Measurements from ENCODE around the gene SHKBP1. TPM values are rescaled to one million over a fixed set of nuclear protein-coding genes. Genes with fewer than 3 reads are reported as not detected.
"Not testable (repeated sequence)": the region's sequence is repeated elsewhere in the genome, so short reads cannot be mapped to it uniquely, and the experiment has no call there.

The SHKBP1 gene
- total RNA-seq, 1 donor: 16.3 TPM

DNA sequence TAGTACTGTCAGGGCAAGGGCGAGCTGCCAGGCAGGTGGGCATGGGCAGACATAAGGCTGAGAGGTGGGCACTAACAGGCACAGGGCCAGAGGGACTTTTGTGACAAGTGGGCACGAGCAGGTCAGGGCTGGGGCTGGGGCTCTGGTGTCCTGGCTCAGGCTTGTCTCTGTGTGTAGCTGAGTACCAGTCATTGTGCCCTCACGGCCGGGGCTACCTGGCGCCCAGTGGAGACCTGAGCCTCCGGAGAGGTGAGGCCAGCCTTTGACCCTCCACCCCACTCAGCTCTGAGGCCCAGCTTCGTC, 46.1 kb downstream of the SHKBP1 start:
- Histone ChIP-seq H3K27ac (ENCODE audit: low read depth, low read length) (no peak overlapping the region), H3K9me3 (ENCODE audit: low read depth, low read length) (no peaks in the 10 kb centered on the region), H4K20me1 (ENCODE audit: insufficient read depth, low read length) (peaks cover 2% of the 10 kb centered on the region), H2AFZ (ENCODE audit: low read length) (no peak overlapping the region), H3K36me3 (ENCODE audit: insufficient read depth, low read length) (peaks cover 41% of the 10 kb centered on the region), H3K4me1 (ENCODE audit: insufficient read depth, low read length) (no peaks in the 10 kb centered on the region), H3K79me2 (ENCODE audit: insufficient read depth, low read length) (no peaks in the 10 kb centered on the region), H3K27me3 (ENCODE audit: insufficient read depth, low read length) (no peaks in the 10 kb centered on the region), H3K4me3 (ENCODE audit: insufficient read depth, low read length) (no peak overlapping the region), H3K4me2 (ENCODE audit: insufficient read depth, low read length) (no peak overlapping the region)
- TF ChIP-seq, protein P1, sequence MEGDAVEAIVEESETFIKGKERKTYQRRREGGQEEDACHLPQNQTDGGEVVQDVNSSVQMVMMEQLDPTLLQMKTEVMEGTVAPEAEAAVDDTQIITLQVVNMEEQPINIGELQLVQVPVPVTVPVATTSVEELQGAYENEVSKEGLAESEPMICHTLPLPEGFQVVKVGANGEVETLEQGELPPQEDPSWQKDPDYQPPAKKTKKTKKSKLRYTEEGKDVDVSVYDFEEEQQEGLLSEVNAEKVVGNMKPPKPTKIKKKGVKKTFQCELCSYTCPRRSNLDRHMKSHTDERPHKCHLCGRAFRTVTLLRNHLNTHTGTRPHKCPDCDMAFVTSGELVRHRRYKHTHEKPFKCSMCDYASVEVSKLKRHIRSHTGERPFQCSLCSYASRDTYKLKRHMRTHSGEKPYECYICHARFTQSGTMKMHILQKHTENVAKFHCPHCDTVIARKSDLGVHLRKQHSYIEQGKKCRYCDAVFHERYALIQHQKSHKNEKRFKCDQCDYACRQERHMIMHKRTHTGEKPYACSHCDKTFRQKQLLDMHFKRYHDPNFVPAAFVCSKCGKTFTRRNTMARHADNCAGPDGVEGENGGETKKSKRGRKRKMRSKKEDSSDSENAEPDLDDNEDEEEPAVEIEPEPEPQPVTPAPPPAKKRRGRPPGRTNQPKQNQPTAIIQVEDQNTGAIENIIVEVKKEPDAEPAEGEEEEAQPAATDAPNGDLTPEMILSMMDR (IDR thresholded peaks at IDR 0.05; ENCODE audit: extremely low read depth, low read depth, low read length): no peak
- peak; percentile 72 for DNase-seq (ENCODE audit: insufficient read length, low spot score, missing footprints)

DNA sequence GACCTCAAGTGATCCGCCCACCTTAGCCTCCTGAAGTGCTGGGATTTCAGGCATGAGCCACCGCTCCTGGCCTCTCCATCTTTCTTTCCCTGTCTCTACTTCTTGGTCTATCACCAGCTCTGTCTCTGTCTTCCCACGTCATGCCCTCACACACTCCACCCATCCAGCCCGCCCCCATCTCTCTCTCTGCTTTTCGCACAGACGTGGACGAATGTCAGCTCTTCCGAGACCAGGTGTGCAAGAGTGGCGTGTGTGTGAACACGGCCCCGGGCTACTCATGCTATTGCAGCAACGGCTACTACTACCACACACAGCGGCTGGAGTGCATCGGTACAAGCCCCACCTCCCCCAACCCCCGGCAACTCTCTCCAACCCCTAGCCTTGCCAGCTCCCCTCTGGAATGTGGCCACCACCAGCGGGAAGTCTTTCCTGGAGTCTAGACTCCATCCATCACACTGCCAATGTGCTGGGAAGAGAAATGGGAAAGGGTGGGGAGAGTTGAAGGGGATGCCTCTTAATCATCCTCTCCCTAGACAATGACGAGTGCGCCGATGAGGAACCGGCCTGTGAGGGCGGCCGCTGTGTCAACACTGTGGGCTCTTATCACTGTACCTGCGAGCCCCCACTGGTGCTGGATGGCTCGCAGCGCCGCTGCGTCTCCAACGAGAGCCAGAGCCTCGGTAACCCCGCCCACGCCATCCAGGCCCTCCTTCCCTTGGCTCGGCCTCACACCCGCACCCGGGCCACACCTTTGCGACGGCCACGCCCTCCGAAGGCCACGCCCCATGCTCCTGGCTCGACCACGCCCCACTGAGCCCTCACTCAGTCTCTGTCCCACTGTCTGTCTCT, 47.0 kb downstream of the SHKBP1 start:
- Histone ChIP-seq H2AFZ (ENCODE audit: low read length) (no peak overlapping the region), H4K20me1 (ENCODE audit: insufficient read depth, low read length) (peaks cover 2% of the 10 kb centered on the region), H3K79me2 (ENCODE audit: insufficient read depth, low read length) (no peaks in the 10 kb centered on the region), H3K4me2 (ENCODE audit: insufficient read depth, low read length) (no peak overlapping the region), H3K27me3 (ENCODE audit: insufficient read depth, low read length) (no peaks in the 10 kb centered on the region), H3K27ac (ENCODE audit: low read depth, low read length) (no peak overlapping the region), H3K4me1 (ENCODE audit: insufficient read depth, low read length) (no peaks in the 10 kb centered on the region), H3K36me3 (ENCODE audit: insufficient read depth, low read length) (peaks cover 40% of the 10 kb centered on the region), H3K4me3 (ENCODE audit: insufficient read depth, low read length) (no peak overlapping the region), H3K9me3 (ENCODE audit: low read depth, low read length) (no peaks in the 10 kb centered on the region)
- DNase-seq (ENCODE audit: insufficient read length, low spot score, missing footprints): peak; percentile 81
- TF ChIP-seq, protein P1 (IDR thresholded peaks at IDR 0.05; ENCODE audit: extremely low read depth, low read depth, low read length): no peak

DNA sequence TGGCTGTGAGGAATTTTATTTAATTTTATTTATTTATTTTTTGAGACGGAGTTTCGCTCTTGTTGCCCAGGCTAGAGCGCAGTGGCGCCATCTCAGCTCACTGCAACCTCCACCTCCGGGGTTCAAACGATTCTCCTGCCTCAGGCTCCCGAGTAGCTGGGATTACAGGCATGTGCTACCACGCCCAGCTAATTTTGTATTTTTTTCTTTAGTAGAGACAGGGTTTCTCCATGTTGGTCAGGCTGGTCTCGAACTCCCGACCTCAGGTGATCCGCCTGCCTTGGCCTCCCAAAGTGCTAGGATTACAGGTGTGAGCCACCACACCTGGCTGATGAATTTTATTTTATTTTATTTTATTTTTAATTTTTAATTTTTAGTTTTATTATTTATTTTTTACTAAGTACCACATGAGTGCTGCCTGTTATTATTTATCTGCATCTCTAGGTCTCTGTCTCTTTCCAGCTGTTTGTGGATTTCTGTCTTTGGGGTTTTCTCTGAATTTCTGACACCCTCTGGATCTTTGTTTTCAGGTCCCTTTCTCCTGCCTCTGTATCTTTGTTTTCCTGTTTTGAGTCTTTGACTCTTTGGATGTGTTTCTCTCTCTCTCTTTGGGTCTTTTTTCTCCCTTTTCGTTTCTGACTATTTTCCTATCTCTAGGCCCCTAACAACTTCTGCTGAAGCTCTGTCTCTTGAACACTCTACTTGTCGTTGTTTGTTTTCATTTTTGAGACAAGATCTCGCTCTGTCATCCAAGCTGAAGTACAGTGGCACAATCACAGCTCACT, 47.9 kb downstream of the SHKBP1 start:
- not testable (repeated sequence) for H3K79me2 ChIP-seq (ENCODE audit: insufficient read depth, low read length); H3K27me3 ChIP-seq (ENCODE audit: insufficient read depth, low read length); H3K4me3 ChIP-seq (ENCODE audit: insufficient read depth, low read length); H3K4me1 ChIP-seq (ENCODE audit: insufficient read depth, low read length); H3K4me2 ChIP-seq (ENCODE audit: insufficient read depth, low read length); H3K9me3 ChIP-seq (ENCODE audit: low read depth, low read length); H3K27ac ChIP-seq (ENCODE audit: low read depth, low read length); H2AFZ ChIP-seq (ENCODE audit: low read length); H4K20me1 ChIP-seq (ENCODE audit: insufficient read depth, low read length)
- peak; percentile 72 for DNase-seq (ENCODE audit: insufficient read length, low spot score, missing footprints)
- H3K36me3 ChIP-seq (ENCODE audit: insufficient read depth, low read length): peaks cover 33% of the 10 kb centered on the region

DNA sequence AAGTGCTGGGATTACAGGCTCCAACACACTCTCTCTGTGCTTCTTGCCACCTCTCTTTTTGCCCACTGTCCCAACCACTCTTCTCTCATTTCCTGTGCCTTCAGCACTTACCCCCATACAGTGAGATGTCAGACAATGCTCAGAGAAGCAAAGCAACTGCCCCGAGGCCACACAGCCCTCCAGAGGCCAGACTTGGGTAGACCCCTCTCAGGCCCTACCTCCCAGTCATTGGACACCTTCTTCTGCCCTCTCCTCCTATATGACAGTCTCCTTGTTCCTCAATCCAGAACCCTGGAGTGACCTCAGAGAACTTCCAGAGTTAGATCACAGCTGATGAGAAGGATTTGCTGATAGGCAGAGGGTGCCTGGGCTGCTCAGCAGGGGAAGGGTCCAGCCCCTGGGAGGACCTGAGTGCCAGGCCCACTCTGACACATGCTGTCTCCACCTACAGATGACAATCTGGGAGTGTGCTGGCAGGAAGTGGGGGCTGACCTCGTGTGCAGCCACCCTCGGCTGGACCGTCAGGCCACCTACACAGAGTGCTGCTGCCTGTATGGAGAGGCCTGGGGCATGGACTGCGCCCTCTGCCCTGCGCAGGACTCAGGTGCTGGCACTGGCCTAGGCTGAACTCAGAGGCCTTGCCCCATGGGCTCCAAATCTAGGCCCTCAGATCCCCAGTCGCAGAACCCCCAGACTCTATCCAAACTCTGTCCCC, 48.9 kb downstream of the SHKBP1 start:
- peak; percentile 80 for DNase-seq (ENCODE audit: insufficient read length, low spot score, missing footprints)
- Histone ChIP-seq H3K4me3 (ENCODE audit: insufficient read depth, low read length) (no peak overlapping the region), H3K36me3 (ENCODE audit: insufficient read depth, low read length) (peaks cover 31% of the 10 kb centered on the region)

More for the DNA sequence above, 48.9 kb downstream of the SHKBP1 start:
- Histone ChIP-seq H3K9me3 (ENCODE audit: low read depth, low read length) (no peaks in the 10 kb centered on the region), H3K4me1 (ENCODE audit: insufficient read depth, low read length) (no peaks in the 10 kb centered on the region), H2AFZ (ENCODE audit: low read length) (no peak overlapping the region), H3K27me3 (ENCODE audit: insufficient read depth, low read length) (no peaks in the 10 kb centered on the region), H3K4me2 (ENCODE audit: insufficient read depth, low read length) (no peak overlapping the region), H3K27ac (ENCODE audit: low read depth, low read length) (no peak overlapping the region), H4K20me1 (ENCODE audit: insufficient read depth, low read length) (peaks cover 2% of the 10 kb centered on the region), H3K79me2 (ENCODE audit: insufficient read depth, low read length) (no peaks in the 10 kb centered on the region)
- TF ChIP-seq, protein P1 (IDR thresholded peaks at IDR 0.05; ENCODE audit: extremely low read depth, low read depth, low read length): no peak
